OCI-LY3 (cell line): ENCODE measurements around the gene CLDN1.

Experiments used
- CTCF ChIP-seq: fragments of 200-600, 300-600 bp; sonication (generic); IDR thresholded peaks from 2 replicates; pipeline ENCODE4 v1.5.1; 2014; ENCODE audit warnings: antibody characterized with exemption, low read length, low read depth
- EZH2phosphoT487 ChIP-seq: fragments of 200-600 bp; shearing (Covaris generic); IDR thresholded peaks from 2 replicates; pipeline ENCODE4 v1.6.1; 2018; ENCODE audit warnings: antibody characterized with exemption, mixed run types, low read depth

GRCh38 chr3:190330936-190331734 is 8.9 kb upstream of the CLDN1 start:
- TF ChIP-seq CTCF (no peak), EZH2phosphoT487 (no peak)
